Mesenchymal stem cell (in vitro differentiated cells and primary cell): Measurements from ENCODE around the gene BRWD1.

Source experiments
- DNase-seq: peaks from one replicate; pipeline ENCODE4 v3.0.0-alpha.2; 2013
- H2AFZ ChIP-seq: one replicate; pipeline ENCODE4 v1.6.1; 2013; ENCODE audit warnings: low read depth, mild to moderate bottlenecking, control low read depth, inconsistent platforms, low read length, moderate library complexity
- H2AK5ac ChIP-seq: 2 replicates; pipeline ENCODE4 v1.6.1; 2013; ENCODE audit warnings: low read length, moderate library complexity, mild to moderate bottlenecking, inconsistent platforms; ENCODE audit not compliant: severe bottlenecking
- H2BK120ac ChIP-seq: one replicate; pipeline ENCODE4 v1.6.1; 2013; ENCODE audit warnings: low read depth, mild to moderate bottlenecking, inconsistent platforms, low read length, moderate library complexity
- H2BK12ac ChIP-seq, 2 experiments: one replicate each; pipeline ENCODE4 v1.6.1; 2013; ENCODE audit warnings: inconsistent platforms in 2 of 2, low read length in 2 of 2, mild to moderate bottlenecking in 2 of 2, moderate library complexity in 2 of 2, control low read depth in 1 of 2
- H2BK15ac ChIP-seq: one replicate; pipeline ENCODE4 v1.6.1; 2013; ENCODE audit warnings: mild to moderate bottlenecking, low read depth, inconsistent platforms; ENCODE audit not compliant: poor library complexity, severe bottlenecking
- H2BK5ac ChIP-seq: 2 replicates; pipeline ENCODE4 v1.6.1; 2013; ENCODE audit warnings: low read depth, mild to moderate bottlenecking, low read length, control low read depth, inconsistent platforms; ENCODE audit not compliant: poor library complexity, severe bottlenecking
- H3K14ac ChIP-seq, 2 experiments: one replicate each; pipeline ENCODE4 v1.6.1; 2013; ENCODE audit warnings: inconsistent platforms in 2 of 2, low read length in 2 of 2, control low read depth in 1 of 2, mild to moderate bottlenecking in 1 of 2, moderate library complexity in 1 of 2
- H3K18ac ChIP-seq, 2 experiments: one replicate each; pipeline ENCODE4 v1.6.1; 2013; ENCODE audit warnings: inconsistent platforms in 2 of 2, low read length in 2 of 2, control low read depth in 1 of 2, low read depth in 1 of 2, mild to moderate bottlenecking in 1 of 2
- H3K23ac ChIP-seq, 2 experiments: one replicate each; pipeline ENCODE4 v1.6.1; 2013; ENCODE audit warnings: inconsistent platforms in 2 of 2, low read length in 2 of 2, mild to moderate bottlenecking in 2 of 2, moderate library complexity in 2 of 2, control low read depth in 1 of 2
- H3K27ac ChIP-seq: 2 replicates; pipeline ENCODE4 v1.5.1; 2013; ENCODE audit warnings: mild to moderate bottlenecking, moderate library complexity, low read length, control low read depth, inconsistent platforms; ENCODE audit not compliant: poor library complexity, severe bottlenecking
- H3K27me3 ChIP-seq, 2 experiments: 2 replicates each; pipeline versions ENCODE4 v1.6.1 to v1.7.0; 2013; ENCODE audit warnings: low read length in 2 of 2, mild to moderate bottlenecking in 2 of 2, moderate library complexity in 2 of 2, control low read depth in 1 of 2, inconsistent platforms in 1 of 2; ENCODE audit not compliant: control insufficient read depth in 1 of 2, insufficient read depth in 1 of 2
- H3K36me3 ChIP-seq, 2 experiments: 2 replicates each; pipeline versions ENCODE4 v1.6.1 to v1.7.0; 2013; ENCODE audit warnings: low read length in 2 of 2, control low read depth in 1 of 2, inconsistent platforms in 1 of 2, low read depth in 1 of 2, mild to moderate bottlenecking in 1 of 2; ENCODE audit not compliant: insufficient read depth in 2 of 2, control insufficient read depth in 1 of 2
- H3K4ac ChIP-seq, 2 experiments: one replicate each; pipeline ENCODE4 v1.6.1; 2013; ENCODE audit warnings: inconsistent platforms in 2 of 2, low read length in 2 of 2, mild to moderate bottlenecking in 2 of 2, moderate library complexity in 2 of 2, control low read depth in 1 of 2, low read depth in 1 of 2
- H3K4me1 ChIP-seq: 2 replicates; pipeline ENCODE4 v1.6.1; 2013; ENCODE audit warnings: low read depth, low read length, control low read depth; ENCODE audit not compliant: control insufficient read depth, insufficient read depth
- H3K4me2 ChIP-seq: 2 replicates; pipeline ENCODE4 v1.6.1; 2013; ENCODE audit warnings: low read length, mild to moderate bottlenecking, inconsistent platforms; ENCODE audit not compliant: poor library complexity, severe bottlenecking
- H3K4me3 ChIP-seq, 2 experiments: 2 replicates each; pipeline versions ENCODE4 v1.5.1 to v1.7.0; 2013; ENCODE audit warnings: low read length in 2 of 2, mild to moderate bottlenecking in 2 of 2, control low read depth in 1 of 2, low read depth in 1 of 2; ENCODE audit not compliant: insufficient read depth in 1 of 2
- H3K79me1 ChIP-seq: replicated peaks from 2 replicates; pipeline ENCODE4 v1.6.1; 2013; ENCODE audit warnings: mild to moderate bottlenecking, control low read depth, low read length, inconsistent platforms; ENCODE audit not compliant: poor library complexity, severe bottlenecking
- H3K9ac ChIP-seq: 2 replicates; pipeline ENCODE4 v1.7.0; 2013; ENCODE audit warnings: mild to moderate bottlenecking, low read length, moderate library complexity
- H3K9me3 ChIP-seq: 2 replicates; pipeline ENCODE4 v1.7.0; 2013; ENCODE audit warnings: mild to moderate bottlenecking, low read length; ENCODE audit not compliant: control insufficient read depth
- H4K8ac ChIP-seq: one replicate; pipeline ENCODE4 v1.6.1; 2013; ENCODE audit warnings: inconsistent platforms, mild to moderate bottlenecking, low read length, moderate library complexity
- H4K91ac ChIP-seq: one replicate; pipeline ENCODE4 v1.6.1; 2013; ENCODE audit warnings: mild to moderate bottlenecking, low read length, inconsistent platforms
- WGBS: methylation state at CpG from one replicate; pipeline ENCODE4 v1.1.7; 2013; ENCODE audit warnings: mixed read lengths; 5-methylcytosine and 5-hydroxymethylcytosine counted together

The BRWD1 gene

GRCh38 chr21:39185157-39185556, 128.3 kb downstream of the BRWD1 start:
- Histone ChIP-seq H3K27ac (no peak overlapping the region), H3K4me2 (no peak overlapping the region), H2BK15ac (no peak overlapping the region), H3K23ac (no peak overlapping the region), H3K18ac (no peak overlapping the region), H3K9me3 (no peaks in the 10 kb centered on the region), H3K27me3 (no peaks in the 10 kb centered on the region), H2BK12ac (no peak overlapping the region), H2BK5ac (no peak overlapping the region), H2AK5ac (no peak overlapping the region), H3K79me1 (peaks cover 8% of the 10 kb centered on the region), H3K4me3 (peak overlapping the region in 1 of 2 experiments; percentile 94), H2BK120ac (no peak overlapping the region), H3K14ac (no peak overlapping the region), H3K9ac (peak overlapping the region; percentile 99), H4K8ac (no peak overlapping the region), H3K36me3 (peaks cover 0 to 15% of the 10 kb centered on the region in 2 experiments), H3K4me1 (peaks cover 5% of the 10 kb centered on the region), H3K4ac (no peak overlapping the region), H4K91ac (no peak overlapping the region), H2AFZ (no peak overlapping the region)
- no peak for DNase-seq
- 100% methylated on average over 1 of the region's 2 CpGs for WGBS

GRCh38 chr21:39184050-39184980, 129.1 kb downstream of the BRWD1 start:
- Histone ChIP-seq H4K8ac (peak overlapping the region; percentile 92), H2AFZ (peak overlapping the region; percentile 21), H3K27ac (peak overlapping the region; percentile 98), H2BK120ac (no peak overlapping the region), H3K4ac (peak overlapping the region in 1 of 2 experiments; percentile 80), H2BK12ac (peak overlapping the region in 1 of 2 experiments; percentile 91), H3K36me3 (peaks cover 0 to 24% of the 10 kb centered on the region in 2 experiments), H2AK5ac (no peak overlapping the region), H3K4me1 (peaks cover 5% of the 10 kb centered on the region), H3K79me1 (peaks cover 8% of the 10 kb centered on the region), H2BK5ac (peak overlapping the region; percentile 68), H4K91ac (no peak overlapping the region), H3K9ac (peak overlapping the region; percentile 99), H3K14ac (peak overlapping the region in 1 of 2 experiments; percentile 23), H3K9me3 (no peaks in the 10 kb centered on the region), H3K4me2 (peak overlapping the region; percentile 74), H3K27me3 (no peaks in the 10 kb centered on the region), H3K18ac (peak overlapping the region; percentile 87 to 92), H3K4me3 (peak overlapping the region; percentile 94 to 96), H2BK15ac (peak overlapping the region; percentile 61), H3K23ac (peak overlapping the region in 1 of 2 experiments; percentile 79)
- 6% methylated on average over 19 of the region's 22 CpGs for WGBS
- DNase-seq, result peak; percentile 33

DNA sequence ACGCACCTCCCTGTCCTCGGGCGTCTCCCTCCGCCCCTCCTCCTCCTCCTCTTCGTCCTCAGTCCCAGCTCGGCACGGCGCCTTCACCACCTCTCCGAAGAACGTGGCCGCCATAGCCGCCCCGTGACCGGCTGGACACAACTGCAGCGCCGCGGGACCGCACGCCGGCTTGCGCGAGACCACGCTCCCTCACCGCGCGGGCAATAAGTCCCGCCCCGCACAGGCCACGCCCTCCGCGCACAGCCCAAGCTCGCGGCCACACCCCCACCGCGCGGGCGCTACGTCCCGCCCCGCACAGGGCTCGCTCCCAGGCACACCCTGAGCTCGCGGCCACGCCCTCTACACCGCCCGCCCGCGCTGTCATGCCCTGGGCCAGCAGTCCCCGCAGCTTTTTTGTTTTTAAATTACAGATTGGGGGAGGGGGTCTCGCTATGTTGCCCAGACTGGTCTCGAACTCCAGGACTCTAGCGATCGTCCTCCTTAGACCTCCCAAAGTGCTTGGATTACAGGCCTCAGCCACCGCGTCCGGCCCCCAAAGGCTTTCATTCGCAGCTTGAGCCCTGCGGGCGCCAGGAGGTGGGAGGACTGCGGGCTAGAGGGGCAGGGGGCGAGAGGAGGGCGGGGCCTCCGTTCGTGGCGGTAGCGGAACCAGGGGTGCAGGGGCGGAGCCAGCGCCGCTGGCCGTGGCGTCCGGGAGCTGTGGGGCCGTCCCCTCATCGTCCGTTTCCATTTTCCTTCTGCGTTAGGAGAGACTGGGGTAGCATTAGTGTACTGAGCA, 130.0 kb downstream of the BRWD1 start, which contains the start of gene PSMG1:
PSMG1 (minus strand) TSS at position 180 of the 778 bp plus-strand sequence; CDS start at position 114, 66 bp downstream.
- under 1% methylated on average over 62 of the region's 76 CpGs for WGBS

More for the DNA sequence above, 130.0 kb downstream of the BRWD1 start, which contains the start of gene PSMG1:
- Histone ChIP-seq H3K4ac (peak within 1 kb of the TSS; percentile 80 to 91), H3K4me3 (peak within 1 kb of the TSS; percentile 94 to 96), H2BK12ac (peak within 1 kb of the TSS in 1 of 2 experiments; percentile 91), H4K8ac (peak within 1 kb of the TSS; percentile 92), H3K18ac (peak within 1 kb of the TSS; percentile 96 to 97), H3K14ac (peak within 1 kb of the TSS in 1 of 2 experiments; percentile 95), H2BK5ac (peak within 1 kb of the TSS; percentile 75), H3K4me2 (peak within 1 kb of the TSS; percentile 74), H3K9me3 (no peaks in the 10 kb centered on the region), H4K91ac (peak within 1 kb of the TSS; percentile 86), H3K9ac (peak within 1 kb of the TSS; percentile 99), H2BK120ac (no peak within 1 kb of the TSS), H3K23ac (peak within 1 kb of the TSS in 1 of 2 experiments; percentile 100), H2BK15ac (peak within 1 kb of the TSS; percentile 68), H3K4me1 (peaks cover 5% of the 10 kb centered on the region), H2AFZ (peak within 1 kb of the TSS; percentile 93), H3K79me1 (peaks cover 12% of the 10 kb centered on the region), H2AK5ac (no peak within 1 kb of the TSS), H3K27ac (peak within 1 kb of the TSS; percentile 98), H3K36me3 (peaks cover 4 to 27% of the 10 kb centered on the region in 2 experiments), H3K27me3 (no peaks in the 10 kb centered on the region)
- DNase-seq, result peak; percentile 95
